T-helper 22 cell (primary cell): ENCODE measurements around the gene RETREG3.
"Not testable (repeated sequence)": the region's sequence is repeated elsewhere in the genome, so short reads cannot be mapped to it uniquely, and the experiment has no call there.

Source experiments
- DNase-seq: peaks from one replicate; pipeline ENCODE4 v3.0.0-alpha.2; 2020; ENCODE audit warnings: low read depth

The RETREG3 gene

DNA sequence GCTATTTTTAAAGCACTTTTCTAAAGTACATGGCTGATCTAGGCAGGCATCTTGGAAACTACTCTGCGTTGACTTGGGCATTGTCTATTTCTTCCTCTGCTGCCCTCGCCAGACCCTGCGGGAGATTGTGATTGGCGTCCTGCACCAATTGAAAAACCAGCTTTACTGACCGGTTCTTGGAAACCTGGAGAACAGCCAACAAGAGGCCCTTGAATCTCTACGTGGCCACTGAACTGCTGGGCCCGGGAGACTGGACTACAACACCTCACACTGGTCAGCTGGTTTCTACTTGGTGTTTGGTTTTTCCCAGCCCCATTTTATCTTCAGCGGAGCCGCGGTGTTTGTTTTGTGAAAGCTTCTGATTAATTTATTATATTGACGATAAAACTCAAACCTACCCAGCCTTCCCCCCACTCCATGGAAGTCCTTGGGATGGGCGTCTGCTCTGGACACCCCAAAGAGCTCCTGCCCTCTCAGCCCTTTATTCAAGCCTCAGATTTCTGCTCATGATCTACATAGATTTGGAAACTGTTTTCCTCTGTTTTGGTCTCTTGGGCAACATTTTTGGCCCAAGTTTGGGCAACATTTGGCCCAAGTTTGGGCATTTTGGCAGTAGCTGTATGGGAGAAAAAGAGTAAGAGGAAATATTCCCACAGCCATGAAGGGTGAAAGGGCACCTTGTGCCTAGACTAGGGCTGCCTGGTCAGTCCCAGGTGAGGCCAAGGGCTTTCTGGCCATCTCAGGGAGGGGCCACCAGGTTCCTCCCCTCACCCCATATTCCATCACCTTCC is 37.5 kb downstream of the RETREG3 start:
- DNase-seq: no peak

GRCh38 chr17:42568341-42569111 is 40.6 kb downstream of the RETREG3 start:
- no peak for DNase-seq

DNA sequence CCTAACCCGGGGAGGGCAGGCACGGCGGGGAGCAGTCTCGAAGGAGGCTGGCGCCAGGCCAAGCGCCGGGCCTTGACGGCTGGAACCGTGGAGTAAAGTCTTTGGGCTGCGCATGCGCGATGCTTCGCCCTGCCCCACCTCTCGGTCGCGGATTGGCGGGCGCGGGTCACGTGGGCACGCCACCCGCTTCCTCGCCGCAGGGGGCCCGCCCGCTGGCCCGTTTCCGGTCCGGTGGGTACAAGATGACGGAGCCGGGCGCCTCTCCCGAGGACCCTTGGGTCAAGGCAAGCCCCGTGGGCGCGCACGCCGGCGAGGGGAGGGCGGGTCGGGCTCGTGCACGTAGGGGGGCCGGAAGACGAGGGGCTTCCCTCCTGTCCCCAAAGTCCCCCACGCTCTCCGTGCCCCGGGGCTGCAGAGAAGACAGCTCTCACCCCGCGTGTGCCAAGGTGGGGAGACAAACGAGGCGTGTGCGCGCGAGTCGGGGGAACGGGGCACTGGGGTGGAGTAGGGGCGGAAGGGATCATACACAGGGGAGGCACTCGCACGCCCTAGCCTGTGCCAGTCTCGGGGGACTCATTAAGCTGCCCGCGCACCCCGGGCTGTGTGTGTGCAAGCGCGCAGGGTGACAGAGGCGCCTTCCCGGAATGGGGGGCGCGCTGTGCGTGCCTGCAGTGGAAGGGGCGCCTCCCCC is 42.1 kb downstream of the RETREG3 start, which contains the start of gene MLX:
MLX (plus strand) TSS at position 218 of the 691 bp plus-strand sequence; CDS start at position 243, 25 bp downstream.
- DNase-seq: peak; percentile 85

DNA sequence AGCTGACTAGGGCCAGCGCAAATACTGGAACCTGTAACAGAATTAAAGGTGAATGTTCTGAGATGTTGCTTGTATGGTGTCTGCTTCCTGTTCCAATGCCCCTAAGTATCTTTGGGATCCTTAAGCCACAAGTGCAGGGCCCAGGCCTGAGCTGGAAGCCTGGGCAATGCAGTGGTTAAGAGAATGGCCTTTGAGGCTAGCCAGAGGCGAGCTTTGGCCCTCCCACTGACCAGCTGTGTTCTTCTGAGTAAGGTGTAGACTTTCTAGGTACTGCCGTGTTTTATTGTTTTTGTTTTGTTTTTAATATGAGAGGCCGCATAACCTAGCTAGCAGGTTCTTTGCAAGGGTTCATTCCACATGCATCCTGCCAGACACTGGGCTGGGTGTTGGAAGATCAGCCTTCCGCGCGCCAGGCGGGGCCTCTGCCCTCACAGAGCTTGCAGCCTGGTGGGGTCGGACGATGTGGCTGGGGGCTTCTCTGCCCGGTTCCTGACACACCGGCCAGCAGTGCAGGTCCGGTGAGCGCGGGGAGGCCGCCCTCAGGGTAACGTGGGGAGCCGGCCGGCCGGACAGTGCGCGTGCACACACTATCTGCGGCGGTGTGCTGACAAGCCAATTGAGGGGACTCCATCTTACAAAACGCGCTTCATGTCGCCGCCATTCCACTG is 42.8 kb downstream of the RETREG3 start:
- no peak for DNase-seq

GRCh38 chr17:42565523-42566214 is 43.5 kb downstream of the RETREG3 start:
- DNase-seq: no peak

DNA sequence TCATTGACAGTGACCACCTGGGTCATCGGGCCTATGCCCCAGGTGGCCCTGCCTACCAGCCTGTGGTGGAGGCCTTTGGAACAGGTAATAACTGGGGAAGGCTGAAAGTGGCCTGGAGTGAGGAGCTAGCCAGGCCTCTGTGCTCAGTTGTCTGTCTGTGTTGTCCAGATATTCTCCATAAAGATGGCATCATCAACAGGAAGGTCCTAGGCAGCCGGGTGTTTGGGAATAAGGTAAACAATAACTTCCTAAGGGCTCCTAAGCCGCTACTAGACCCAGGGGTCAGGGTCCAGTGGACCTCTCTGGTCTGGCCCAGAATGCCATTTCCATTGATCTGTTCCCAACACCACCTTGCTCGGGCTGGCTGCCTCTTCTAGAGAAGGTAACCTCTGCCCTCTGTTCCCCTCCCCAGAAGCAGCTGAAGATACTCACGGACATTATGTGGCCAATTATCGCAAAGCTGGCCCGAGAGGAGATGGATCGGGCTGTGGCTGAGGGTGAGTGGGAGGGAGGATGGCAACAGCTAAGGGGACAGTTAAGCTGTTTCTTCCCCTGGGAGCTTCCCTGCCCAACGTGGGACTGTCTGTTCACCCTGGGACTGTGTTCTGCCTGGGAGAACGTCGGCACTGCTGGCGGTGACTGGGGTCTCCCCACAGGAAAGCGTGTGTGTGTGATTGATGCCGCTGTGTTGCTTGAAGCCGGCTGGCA is 44.2 kb downstream of the RETREG3 start:
- no peak for DNase-seq

DNA sequence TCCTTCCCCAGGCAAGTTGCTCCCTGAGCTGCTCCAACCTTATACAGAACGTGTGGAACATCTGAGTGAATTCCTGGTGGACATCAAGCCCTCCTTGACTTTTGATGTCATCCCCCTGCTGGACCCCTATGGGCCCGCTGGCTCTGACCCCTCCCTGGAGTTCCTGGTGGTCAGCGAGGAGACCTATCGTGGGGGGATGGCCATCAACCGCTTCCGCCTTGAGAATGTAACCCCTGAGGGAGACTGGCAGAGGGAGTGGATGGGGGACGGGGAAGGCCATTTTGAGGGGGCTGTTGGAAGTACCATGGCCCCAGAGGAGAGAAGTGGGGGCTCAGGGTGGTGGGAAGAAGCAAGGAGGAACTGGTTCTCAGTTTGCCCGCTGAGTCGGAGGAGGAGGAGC is 45.2 kb downstream of the RETREG3 start:
- no peak for DNase-seq

- no peak for DNase-seq
Measured at GRCh38 chr17:42563543-42563942, 45.6 kb downstream of the RETREG3 start.

DNA sequence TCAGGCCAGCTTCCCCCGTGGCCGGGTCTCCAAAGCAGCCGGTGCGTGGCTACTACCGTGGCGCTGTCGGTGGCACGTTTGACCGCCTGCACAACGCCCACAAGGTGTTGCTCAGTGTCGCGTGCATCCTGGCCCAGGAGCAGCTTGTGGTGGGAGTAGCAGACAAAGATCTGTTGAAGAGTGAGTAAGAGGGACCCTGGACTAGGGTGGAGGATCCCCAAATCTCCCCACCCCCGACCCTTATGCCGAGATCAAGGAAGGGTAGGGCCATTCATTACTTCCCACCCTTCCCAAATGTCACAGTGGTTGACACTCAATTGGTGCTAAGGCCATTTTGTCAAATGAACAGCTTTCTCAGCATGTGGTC is 46.0 kb downstream of the RETREG3 start:
- no peak for DNase-seq

- DNase-seq: no peak
Measured at GRCh38 chr17:42562388-42563142, 46.6 kb downstream of the RETREG3 start.

DNA sequence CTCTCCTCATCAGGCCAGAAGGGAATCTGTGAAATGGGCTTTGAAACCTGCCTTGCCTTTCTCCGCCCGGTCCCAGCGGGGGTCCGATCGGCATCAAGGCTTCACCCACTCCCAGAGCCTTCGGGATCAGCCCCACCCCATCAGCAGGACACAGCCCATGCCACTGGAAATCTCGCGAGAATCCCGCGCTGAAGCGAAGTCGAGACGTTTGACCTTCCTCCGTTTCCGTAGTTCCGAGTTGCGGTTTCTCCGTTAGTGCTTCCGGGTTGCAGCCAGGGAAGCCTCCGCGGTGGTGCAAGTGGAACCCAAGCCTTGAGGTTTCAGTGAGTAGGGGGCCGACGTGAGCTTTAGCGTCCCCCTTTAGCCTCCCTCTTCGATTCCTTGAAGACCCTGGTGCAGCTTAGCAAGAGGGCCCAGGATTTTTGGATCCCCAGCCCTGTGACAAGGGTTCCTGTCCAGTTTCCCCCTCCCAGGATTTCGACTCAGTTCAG is 47.2 kb downstream of the RETREG3 start, which contains the start of gene COASY:
COASY (plus strand) TSS at position 252 of the 491 bp plus-strand sequence. CDS start 475 bp downstream, outside the sequence.
- peak; percentile 83 for DNase-seq

- DNase-seq: no peak
Measured at GRCh38 chr17:42560246-42560645, 48.9 kb downstream of the RETREG3 start.

GRCh38 chr17:42559075-42559474 is 50.1 kb downstream of the RETREG3 start:
- no peak for DNase-seq

DNA sequence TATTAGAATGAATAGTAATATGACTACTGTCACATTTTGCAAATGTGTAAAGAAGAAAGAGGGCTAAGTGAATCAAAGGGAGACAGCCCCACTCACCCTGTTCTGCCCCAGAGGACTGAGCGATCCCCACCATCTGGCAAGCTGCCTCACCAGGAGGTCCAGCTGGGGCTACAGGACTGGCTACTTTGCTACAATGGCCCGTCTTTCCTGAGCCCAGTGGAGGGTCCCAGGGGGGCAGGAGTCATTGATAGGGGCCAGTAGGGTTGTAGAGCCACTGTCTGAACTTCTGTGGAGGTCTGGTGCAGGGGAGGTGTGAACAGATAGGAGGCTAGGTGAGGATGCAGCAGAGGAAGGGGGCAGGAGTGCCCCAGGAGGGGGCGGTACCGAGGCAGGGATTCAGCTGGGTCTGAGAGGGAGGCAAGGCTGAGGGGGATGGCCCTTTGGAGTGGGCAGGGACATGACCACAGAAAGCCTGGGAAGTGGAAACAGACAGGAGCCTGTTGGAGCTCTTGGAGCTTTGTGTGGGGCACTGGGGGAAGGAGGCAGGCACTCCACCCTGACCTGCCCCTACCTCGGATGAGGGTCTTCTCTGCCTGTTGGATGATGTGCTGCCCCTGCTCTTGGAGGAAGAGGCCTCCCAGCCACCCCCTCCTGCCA is 53.1 kb downstream of the RETREG3 start:
- not testable (repeated sequence) for DNase-seq

GRCh38 chr17:42555122-42555622 is 54.0 kb downstream of the RETREG3 start:
- DNase-seq: no peak

GRCh38 chr17:42554250-42555121 is 54.7 kb downstream of the RETREG3 start:
- peak; percentile 62 for DNase-seq

DNA sequence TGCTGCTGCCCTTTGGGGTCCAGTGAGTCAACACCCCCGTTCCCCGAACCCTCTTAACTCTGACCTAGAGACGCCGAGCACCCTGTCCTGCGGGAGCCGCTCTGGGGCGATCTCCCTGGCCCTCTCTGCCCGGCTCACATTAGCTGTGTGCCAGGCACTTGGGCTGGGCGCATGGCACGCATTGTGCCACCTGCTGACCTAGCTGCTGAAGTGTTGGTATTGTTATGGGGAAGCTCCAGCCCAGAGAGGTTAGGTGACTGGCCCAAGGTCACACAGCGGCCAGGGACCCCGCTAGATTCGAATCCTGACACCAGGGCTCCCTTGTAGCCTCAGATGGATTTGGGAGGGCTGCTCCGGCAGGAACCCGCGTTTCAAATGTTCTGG is 55.3 kb downstream of the RETREG3 start:
- no peak for DNase-seq
